H1 (cell line): ENCODE results near the gene HSD17B2. TPM values are rescaled to one million over a fixed set of nuclear protein-coding genes. Genes with fewer than 3 reads are reported as not detected.

Experiments
- CTCF ChIA-PET: fragments of 300-600 bp; sonication (Branson Sonifier 250); formaldehyde crosslinking; loops from one replicate; lab custom pipeline; 2021; ENCODE audit not compliant: partially characterized antibody; lab: Charles Lee
- POLR2A ChIA-PET: fragments of 300-600 bp; sonication (Branson Sonifier 250); formaldehyde crosslinking; loops from one replicate; lab custom pipeline; 2021; ENCODE audit warnings: inconsistent platforms; ENCODE audit not compliant: partially characterized antibody; lab: Charles Lee
- DNase-seq, 2 experiments: peaks; one replicate each; pipeline versions ENCODE4 v3.0.0 to v3.0.0-alpha.2; 2010 to 2022; ENCODE audit warnings: low spot score in 2 of 2, low read depth in 1 of 2, mixed read lengths in 1 of 2
- FAIRE-seq: peaks from 2 replicates; lab custom pipeline; 2011; peaks lifted over from hg19 to GRCh38; lab: Jason Lieb, UNC
- H2AFZ ChIP-seq: 2 replicates; pipeline ENCODE4 v1.8.1; 2012; ENCODE audit warnings: low read length, inconsistent platforms
- H2AK5ac ChIP-seq: 2 replicates; pipeline ENCODE4 v1.6.1; 2013; ENCODE audit warnings: low read depth, low read length
- H2BK120ac ChIP-seq: replicated peaks from 2 replicates; pipeline ENCODE3; 2013; ENCODE audit warnings: low read depth, low read length, inconsistent platforms
- H2BK12ac ChIP-seq: 2 replicates; pipeline ENCODE4 v1.6.1; 2013; ENCODE audit warnings: low read depth, low read length
- H2BK15ac ChIP-seq: 2 replicates; pipeline ENCODE4 v1.6.1; 2013; ENCODE audit warnings: low read length
- H2BK20ac ChIP-seq: 2 replicates; pipeline ENCODE4 v1.6.1; 2013; ENCODE audit warnings: low read length
- H2BK5ac ChIP-seq: 2 replicates; pipeline ENCODE4 v1.6.1; 2013; ENCODE audit warnings: low read depth, low read length
- H3K14ac ChIP-seq: 2 replicates; pipeline ENCODE4 v1.6.1; 2013; ENCODE audit warnings: inconsistent platforms; ENCODE audit not compliant: insufficient read length
- H3K18ac ChIP-seq: 2 replicates; pipeline ENCODE4 v1.6.1; 2013; ENCODE audit warnings: low read length; ENCODE audit errors: extremely low read depth
- H3K23ac ChIP-seq: 2 replicates; pipeline ENCODE4 v1.6.1; 2013; ENCODE audit warnings: inconsistent platforms; ENCODE audit not compliant: insufficient read length
- H3K23me2 ChIP-seq: 2 replicates; pipeline ENCODE4 v1.6.1; 2013; ENCODE audit warnings: low read depth, low read length
- H3K27ac ChIP-seq: 2 replicates; pipeline ENCODE4 v1.6.1; 2011; ENCODE audit warnings: low read depth, low read length, inconsistent platforms
- H3K27me3 ChIP-seq, 4 experiments: replicated peaks in 1 of 4; 1 replicate in 1 of 4; 2 replicates in 3 of 4; pipeline versions ENCODE4 v1.6.1 to v1.8.1; 2011 to 2013; ENCODE audit warnings: low read length in 3 of 4, mild to moderate bottlenecking in 3 of 4, inconsistent platforms in 2 of 4, mixed read lengths in 2 of 4, moderate library complexity in 1 of 4; ENCODE audit not compliant: control insufficient read depth in 3 of 4, insufficient read depth in 3 of 4; ENCODE audit errors: extremely low read depth in 1 of 4
- H3K36me3 ChIP-seq, 4 experiments: 2 replicates each; pipeline versions ENCODE4 v1.6.1 to v1.8.1; 2011 to 2013; ENCODE audit warnings: mild to moderate bottlenecking in 4 of 4, low read length in 3 of 4, moderate library complexity in 2 of 4, control low read depth in 1 of 4, inconsistent platforms in 1 of 4; ENCODE audit not compliant: insufficient read depth in 4 of 4, control insufficient read depth in 2 of 4
- H3K4ac ChIP-seq: replicated peaks from 2 replicates; pipeline ENCODE3; 2013; ENCODE audit warnings: low read length, low read depth, mixed read lengths, inconsistent platforms; ENCODE audit not compliant: insufficient read length
- H3K4me1 ChIP-seq, 4 experiments: replicated peaks in 1 of 4; 1 replicate in 1 of 4; 2 replicates in 3 of 4; pipeline versions ENCODE4 v1.6.1 to v1.8.1; 2011 to 2013; ENCODE audit warnings: low read length in 3 of 4, inconsistent platforms in 2 of 4, mixed read lengths in 1 of 4; ENCODE audit not compliant: insufficient read depth in 4 of 4, control insufficient read depth in 3 of 4
- H3K4me2 ChIP-seq, 2 experiments: 2 replicates each; pipeline versions ENCODE4 v1.6.1 to v1.8.1; 2011 to 2013; ENCODE audit warnings: low read depth in 2 of 2, low read length in 2 of 2, control low read depth in 1 of 2, inconsistent platforms in 1 of 2, mild to moderate bottlenecking in 1 of 2; ENCODE audit not compliant: insufficient read depth in 1 of 2
- H3K4me3 ChIP-seq, 4 experiments: fragments of 200-600, 300-600 bp in 1 of 4; sonication (generic), shearing (Covaris generic), sonication (Bioruptor Twin) in 1 of 4; 2 replicates each; pipeline versions ENCODE4 v1.5.1 to v1.8.1; 2011 to 2016; ENCODE audit warnings: low read length in 4 of 4, low read depth in 3 of 4, control low read depth in 2 of 4, inconsistent platforms in 2 of 4, mild to moderate bottlenecking in 2 of 4, mixed read lengths in 1 of 4, moderate library complexity in 1 of 4; ENCODE audit not compliant: insufficient read depth in 2 of 4; ENCODE audit errors: extremely low read depth in 1 of 4
- H3K56ac ChIP-seq: replicated peaks from 2 replicates; pipeline ENCODE3; 2013; ENCODE audit warnings: low read depth, mild to moderate bottlenecking, mixed read lengths, low read length, inconsistent platforms; ENCODE audit not compliant: insufficient read length
- H3K79me1 ChIP-seq: 2 replicates; pipeline ENCODE4 v1.6.1; 2013; ENCODE audit warnings: low read depth, low read length, control low read depth
- H3K79me2 ChIP-seq, 2 experiments: 2 replicates each; pipeline versions ENCODE4 v1.6.1 to v1.8.1; 2012 to 2013; ENCODE audit warnings: low read length in 2 of 2, mild to moderate bottlenecking in 2 of 2, inconsistent platforms in 1 of 2; ENCODE audit not compliant: insufficient read depth in 2 of 2, control insufficient read depth in 1 of 2
- H3K9ac ChIP-seq, 4 experiments: replicated peaks in 1 of 4; 1 replicate in 1 of 4; 2 replicates in 3 of 4; pipeline versions ENCODE4 v1.6.1 to v1.8.1; 2011 to 2013; ENCODE audit warnings: low read depth in 3 of 4, low read length in 3 of 4, control low read depth in 2 of 4, mild to moderate bottlenecking in 2 of 4, moderate library complexity in 2 of 4, inconsistent platforms in 1 of 4; ENCODE audit errors: extremely low read depth in 1 of 4
- H3K9me3 ChIP-seq, 2 experiments: 2 replicates each; pipeline versions ENCODE4 v1.6.1 to v1.8.1; 2012 to 2013; ENCODE audit warnings: mild to moderate bottlenecking in 2 of 2, moderate library complexity in 2 of 2, control low read depth in 1 of 2, inconsistent platforms in 1 of 2, low read depth in 1 of 2, low read length in 1 of 2, mixed read lengths in 1 of 2; ENCODE audit not compliant: insufficient read depth in 2 of 2
- H4K20me1 ChIP-seq, 2 experiments: replicated peaks in 1 of 2; 2 replicates each; pipeline versions ENCODE3 to v1.8.1; 2011 to 2013; ENCODE audit warnings: inconsistent platforms in 2 of 2, low read length in 2 of 2, mild to moderate bottlenecking in 1 of 2; ENCODE audit not compliant: insufficient read depth in 2 of 2, control insufficient read depth in 1 of 2
- H4K5ac ChIP-seq: 2 replicates; pipeline ENCODE4 v1.6.1; 2013; ENCODE audit warnings: low read length, low read depth, mixed read lengths, inconsistent platforms; ENCODE audit not compliant: insufficient read length
- H4K8ac ChIP-seq: 2 replicates; pipeline ENCODE4 v1.8.0; 2013; ENCODE audit warnings: mild to moderate bottlenecking, moderate library complexity, low read length, inconsistent platforms; ENCODE audit not compliant: insufficient read depth; ENCODE audit errors: extremely low read depth
- H4K91ac ChIP-seq: replicated peaks from 2 replicates; pipeline ENCODE3; 2013; ENCODE audit warnings: low read length, mixed read lengths, inconsistent platforms; ENCODE audit not compliant: insufficient read length
- CHD1 ChIP-seq: IDR thresholded peaks from 2 replicates; pipeline ENCODE4 v1.6.1; 2012; ENCODE audit warnings: low read depth, low read length, improper control_type of control experiment
- FOSL1 ChIP-seq: IDR thresholded peaks from 2 replicates; pipeline ENCODE4 v1.6.1; 2011; ENCODE audit warnings: mild to moderate bottlenecking, low read depth, low read length, moderate library complexity; ENCODE audit not compliant: insufficient read depth
- POU5F1 ChIP-seq: IDR thresholded peaks from 2 replicates; pipeline ENCODE4 v1.6.1; 2011; ENCODE audit warnings: low read depth, mild to moderate bottlenecking, low read length, moderate library complexity
- SRF ChIP-seq: IDR thresholded peaks from 2 replicates; pipeline ENCODE4 v1.6.1; 2011; ENCODE audit warnings: mild to moderate bottlenecking, low read depth, low read length, moderate library complexity
- WGBS, 2 experiments: shearing (Covaris generic) in 1 of 2; methylation state at CpG; one replicate each; pipeline versions ENCODE4 v1.1.6 to v1.1.7; 2013 to 2015; ENCODE audit warnings: low lambda C conversion rate in 2 of 2, mixed read lengths in 2 of 2, inconsistent platforms in 1 of 2, low coverage in 1 of 2, missing lambda C conversion rate in 1 of 2; ENCODE audit not compliant: insufficient replicate concordance in 2 of 2, insufficient coverage in 1 of 2, insufficient read length in 1 of 2; ENCODE audit errors: extremely low coverage in 1 of 2, missing lambda C conversion rate in 1 of 2; 5-methylcytosine and 5-hydroxymethylcytosine counted together
- polyA plus RNA-seq, 7 experiments: library from polyadenylated mRNA; depleted of rRNA in 3 of 7; stranded (reverse) in 5 of 7; unstranded in 2 of 7; fragments of >200 nt in 5 of 7; fragments of 200-250 nt in 2 of 7; gene quantifications; 1 replicate in 5 of 7; 2 replicates in 1 of 7; 4 replicates in 1 of 7; pipeline versions ENCODE4 v1.2.1 to v1.2.3, GENCODE V29; 2011 to 2013; ENCODE audit warnings: missing spikeins in 2 of 7, mixed read lengths in 2 of 7
- total RNA-seq: library from RNA; stranded (reverse); fragmentation: NEBNext Ultra II Directional; extraction: Animal tissue kit (Norgen Biotek cat#: 25700); gene quantifications from 2 replicates; pipeline ENCODE4 v1.2.1, GENCODE V29; 2021
- TF ChIP-seq, protein P1 (sequence below): IDR thresholded peaks from 2 replicates; pipeline ENCODE4 v1.6.1; 2012; ENCODE audit warnings: inconsistent platforms

The HSD17B2 gene
- total and polyA plus RNA-seq, 2 of the 8 experiments (the other 6 are each of a cell fraction or from before 2014, with no cell fraction given) = not detected

DNA sequence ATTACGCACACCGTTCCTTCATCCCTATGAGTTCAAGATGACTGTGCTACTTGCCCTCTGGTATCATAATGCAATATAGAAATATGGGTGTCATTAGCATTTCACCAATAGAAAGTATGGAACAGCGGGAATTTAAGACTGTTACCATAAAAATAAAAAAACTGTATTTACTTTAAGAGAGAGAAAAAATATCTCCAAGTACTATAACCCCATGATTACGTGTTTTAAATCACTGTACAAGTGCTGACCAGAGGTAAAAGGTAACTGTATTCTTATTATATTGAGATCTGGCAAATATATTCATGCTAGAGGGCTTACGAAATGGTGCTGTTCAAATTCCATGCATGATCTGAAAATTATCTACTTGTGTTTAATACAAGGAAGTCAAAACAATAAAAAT lies 29.0 kb upstream of the HSD17B2 start:
- Histone ChIP-seq H4K8ac (no peak overlapping the region), H3K9ac (no peak overlapping the region), H4K5ac (no peak overlapping the region), H4K20me1 (no peaks in the 10 kb centered on the region), H2AK5ac (no peak overlapping the region), H3K79me2 (no peaks in the 10 kb centered on the region), H2BK12ac (no peak overlapping the region), H3K4me1 (no peaks in the 10 kb centered on the region), H3K4me2 (no peak overlapping the region), H3K27ac (no peak overlapping the region), H3K14ac (no peak overlapping the region), H2BK120ac (no peak overlapping the region), H3K23ac (no peak overlapping the region), H2BK20ac (no peak overlapping the region), H3K79me1 (no peaks in the 10 kb centered on the region), H3K36me3 (no peaks in the 10 kb centered on the region), H3K56ac (no peak overlapping the region), H3K18ac (no peak overlapping the region), H2AFZ (no peak overlapping the region), H2BK5ac (no peak overlapping the region)
- POLR2A ChIA-PET = no interaction called here
- FAIRE-seq (no peak), DNase-seq (no peak)
- 90% methylated on average over 5 of the region's 5 CpGs; no CpG with 5 or more reads in 1 of the 2 experiments for WGBS, 2 experiments
- CTCF ChIA-PET = interaction anchor here (1.2 kb wide), 1 partner anchor 18 kb away, joined by 3 read pairs; no protein-coding TSS in a partner anchor
- TF ChIP-seq, protein P1, sequence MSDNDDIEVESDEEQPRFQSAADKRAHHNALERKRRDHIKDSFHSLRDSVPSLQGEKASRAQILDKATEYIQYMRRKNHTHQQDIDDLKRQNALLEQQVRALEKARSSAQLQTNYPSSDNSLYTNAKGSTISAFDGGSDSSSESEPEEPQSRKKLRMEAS = no peak
- TF ChIP-seq CHD1 = no peak
- no peak for TF ChIP-seq FOSL1
- no peak for TF ChIP-seq SRF
- TF ChIP-seq POU5F1 = no peak
- TF ChIP-seq, all 59 proteins: peak for 0
- Histone ChIP-seq H3K4me3 (no peak overlapping the region), H3K23me2 (no peaks in the 10 kb centered on the region), H3K9me3 (peaks cover 19 to 27% of the 10 kb centered on the region in 2 experiments), H3K4ac (no peak overlapping the region), H2BK15ac (no peak overlapping the region), H4K91ac (no peak overlapping the region), H3K27me3 (no peaks in the 10 kb centered on the region)
